ENCODE data around the gene HYAL3.

- TF ChIP-seq POLR2A (IDR thresholded peaks at IDR 0.05) (no peak), CTCF (IDR thresholded peaks at IDR 0.05) (no peak)
Measured at GRCh38 chr3:50259432-50260026, 39.7 kb downstream of the HYAL3 start.

All from Peyer's patch (tissue), 4 donors.